HepG2 (cell line): ENCODE data around the gene RAPGEF6. TPM values are rescaled to one million over a fixed set of nuclear protein-coding genes. Genes with fewer than 3 reads are reported as not detected.

Experiments
- ATAC-seq: fragments of 200-7000 bp; cut with Tn5 transposase; 3 replicates; pipeline ENCODE4 v1.9.1; 2020; ENCODE audit warnings: mild to moderate bottlenecking, moderate library complexity
- BruUV-seq: library from RNA; stranded (reverse); fragments of 400-500 nt; replicated peaks from 2 replicates; lab custom pipeline; 2021; lab: Mats Ljungman, UMichigan
- CTCF ChIA-PET: fragments of 300-600 bp; formaldehyde crosslinking; extraction: SDS; loops from one replicate; lab custom pipeline; 2021; ENCODE audit warnings: low total read pairs, inconsistent platforms, low intra/inter-chr PET ratio; lab: Yijun Ruan, JAX
- POLR2A ChIA-PET: fragments of 350-600 bp; sonication (Branson Sonifier 250); formaldehyde crosslinking; loops from one replicate; lab custom pipeline; 2020; ENCODE audit warnings: antibody characterized with exemption, inconsistent platforms; lab: Yijun Ruan, JAX
- DNase-seq: peaks from one replicate; pipeline ENCODE4 v3.0.0-alpha.2; 2015; ENCODE audit warnings: low spot score
- FAIRE-seq: peaks from 3 replicates; lab custom pipeline; 2011; peaks lifted over from hg19 to GRCh38; lab: Jason Lieb, UNC
- H2AFZ ChIP-seq: one replicate; pipeline ENCODE4 v1.6.1; 2011; ENCODE audit warnings: low read length, inconsistent platforms
- H3K27ac ChIP-seq: fragments of 300-600 bp; 3 replicates; pipeline ENCODE4 v1.8.0; 2011; ENCODE audit warnings: mixed run types, mild to moderate bottlenecking, mixed read lengths, low read length, inconsistent platforms; ENCODE audit not compliant: insufficient read depth; ENCODE audit errors: extremely low read length
- H3K27me3 ChIP-seq, 2 experiments: fragments of 200-600 bp in 1 of 2; 2 replicates in 1 of 2; 3 replicates in 1 of 2; pipeline versions ENCODE4 v1.6.0 to v1.8.0; 2011; ENCODE audit warnings: low read length in 2 of 2, mild to moderate bottlenecking in 2 of 2, moderate library complexity in 2 of 2, inconsistent platforms in 1 of 2; ENCODE audit not compliant: insufficient read depth in 2 of 2, control insufficient read depth in 1 of 2
- H3K36me3 ChIP-seq, 2 experiments: fragments of 200-600 bp in 1 of 2; replicated peaks in 1 of 2; 2 replicates in 1 of 2; 3 replicates in 1 of 2; pipeline versions ENCODE4 v1.5.1 to v1.8.0; 2011; ENCODE audit warnings: low read length in 2 of 2, inconsistent platforms in 1 of 2; ENCODE audit not compliant: insufficient read depth in 2 of 2, control insufficient read depth in 1 of 2
- H3K4me1 ChIP-seq: 2 replicates; pipeline ENCODE4 v1.5.1; 2012; ENCODE audit warnings: low read length, inconsistent platforms; ENCODE audit not compliant: insufficient read depth
- H3K4me2 ChIP-seq: 2 replicates; pipeline ENCODE4 v1.6.0; 2011; ENCODE audit warnings: low read depth, low read length, inconsistent platforms
- H3K4me3 ChIP-seq, 3 experiments: fragments of 200-600 bp in 1 of 3; sonication (generic), shearing (Covaris generic) in 1 of 3; replicated peaks in 1 of 3; 2 replicates each; pipeline ENCODE4 v1.5.1; 2011 to 2016; ENCODE audit warnings: low read length in 3 of 3, inconsistent platforms in 2 of 3, low read depth in 2 of 3, mild to moderate bottlenecking in 2 of 3, control low read depth in 1 of 3, mixed read lengths in 1 of 3; ENCODE audit not compliant: insufficient read depth in 1 of 3
- H3K79me2 ChIP-seq: one replicate; pipeline ENCODE4 v1.6.1; 2011; ENCODE audit warnings: low read length, inconsistent platforms; ENCODE audit not compliant: insufficient read depth
- H3K9ac ChIP-seq: 2 replicates; pipeline ENCODE4 v1.6.0; 2011; ENCODE audit warnings: mild to moderate bottlenecking, low read depth, low read length, inconsistent platforms; ENCODE audit not compliant: insufficient read depth
- H3K9me3 ChIP-seq: 2 replicates; pipeline ENCODE4 v1.5.1; 2012; ENCODE audit warnings: mild to moderate bottlenecking, low read length
- H4K20me1 ChIP-seq: 2 replicates; pipeline ENCODE4 v1.6.0; 2011; ENCODE audit warnings: inconsistent platforms, mild to moderate bottlenecking, low read length, moderate library complexity; ENCODE audit not compliant: insufficient read depth
- CEBPZ ChIP-seq: IDR thresholded peaks from 2 replicates; pipeline ENCODE4 v1.6.1; 2012; ENCODE audit warnings: low read length, improper control_type of control experiment
- DRAP1 ChIP-seq: IDR thresholded peaks from 2 replicates; pipeline ENCODE4 v1.6.1; 2016; ENCODE audit warnings: missing genetic modification reagents, missing compliant biosample characterization
- FOSL1 ChIP-seq: sonication (generic); formaldehyde crosslinking; IDR thresholded peaks from 2 replicates; pipeline ENCODE4 v1.9.0; 2021; ENCODE audit warnings: missing genetic modification reagents, borderline replicate concordance
- HNF4A ChIP-seq: sonication (generic); formaldehyde crosslinking; IDR thresholded peaks from 2 replicates; pipeline ENCODE4 v1.4.0; 2020; ENCODE audit warnings: missing genetic modification reagents
- KDM1A ChIP-seq: IDR thresholded peaks from 2 replicates; pipeline ENCODE4 v1.6.1; 2016; ENCODE audit warnings: missing compliant biosample characterization
- PLRG1 ChIP-seq: fragments of 450-650 bp; conservative IDR thresholded peaks from 2 replicates; pipeline ENCODE4 v1.6.1; 2016
- RBM22 ChIP-seq: fragments of 200-400 bp; formaldehyde crosslinking; optimal IDR thresholded peaks from 2 replicates; pipeline ENCODE3; 2017; ENCODE audit warnings: mild to moderate bottlenecking, low read length, moderate library complexity
- RFXANK ChIP-seq: IDR thresholded peaks from 2 replicates; pipeline ENCODE4 v1.6.1; 2016
- RORA ChIP-seq: sonication (generic); formaldehyde crosslinking; IDR thresholded peaks from 2 replicates; pipeline ENCODE4 v1.5.0; 2020; ENCODE audit warnings: mild to moderate bottlenecking, missing genetic modification reagents, moderate library complexity
- SALL1 ChIP-seq: sonication (generic); formaldehyde crosslinking; IDR thresholded peaks from 2 replicates; pipeline ENCODE4 v1.8.0; 2022; ENCODE audit warnings: mild to moderate bottlenecking, missing genetic modification reagents
- SNRNP70 ChIP-seq: fragments of 200-400 bp; formaldehyde crosslinking; IDR thresholded peaks from 2 replicates; pipeline ENCODE4 v1.6.1; 2017; ENCODE audit warnings: mild to moderate bottlenecking, low read depth, low read length, moderate library complexity
- ZNF20 ChIP-seq: sonication (generic); formaldehyde crosslinking; IDR thresholded peaks from 2 replicates; pipeline ENCODE4 v1.4.0; 2020; ENCODE audit warnings: mild to moderate bottlenecking, moderate library complexity, missing genetic modification reagents
- ZNF407 ChIP-seq: sonication (generic); formaldehyde crosslinking; IDR thresholded peaks from one replicate; pipeline ENCODE4 v1.5.1; 2020; ENCODE audit warnings: mild to moderate bottlenecking, missing genetic modification reagents; ENCODE audit errors: not compliant biosample characterization
- ZNF713 ChIP-seq: sonication (generic); formaldehyde crosslinking; IDR thresholded peaks from 2 replicates; pipeline ENCODE4 v1.4.0; 2020; ENCODE audit warnings: mild to moderate bottlenecking, missing genetic modification reagents
- ZNF850 ChIP-seq: sonication (generic); formaldehyde crosslinking; conservative IDR thresholded peaks from 2 replicates; pipeline ENCODE4 v1.9.0; 2021; ENCODE audit warnings: mild to moderate bottlenecking, missing genetic modification reagents
- WGBS: methylation state at CpG from one replicate; pipeline ENCODE4 v1.1.6; 2017; ENCODE audit warnings: low lambda C conversion rate; 5-methylcytosine and 5-hydroxymethylcytosine counted together
- in situ Hi-C: cut with HindIII; loops from 2 replicates; pipeline ENCODE4 v1.10.0; 2017; ENCODE audit warnings: low pct_unique_long_range_greater_than_20kb; ENCODE audit not compliant: extremely low pct_ligation_motif_present
- intact Hi-C: fragments of 100-400 bp; cut with micrococcal nuclease; formaldehyde crosslinking; loops from one replicate; pipeline ENCODE4 v1.10.0; 2022; ENCODE audit not compliant: unreplicated experiment
- polyA plus RNA-seq, 8 experiments: library from polyadenylated mRNA; depleted of rRNA in 3 of 8; stranded (reverse) in 7 of 8; unstranded in 1 of 8; fragments of >200 nt; fragmentation: Illumina TruSeq in 4 of 8; extraction: Trizol in 4 of 8; gene quantifications; 2 replicates each; pipeline versions ENCODE4 v1.2.1 to v1.2.3, GENCODE V29; 2011 to 2016; ENCODE audit warnings: low read depth in 4 of 8, missing spikeins in 1 of 8, mixed read lengths in 1 of 8; ENCODE audit not compliant: insufficient read depth in 1 of 8
- total RNA-seq, 5 experiments: library from RNA; depleted of rRNA; stranded (reverse); fragments of >200 nt; fragmentation: Illumina TruSeq; extraction: Trizol; gene quantifications; 2 replicates each; pipeline ENCODE4 v1.2.3, GENCODE V29; 2016; ENCODE audit warnings: low read depth in 1 of 5

Gene RAPGEF6
- total and polyA plus RNA-seq, 2 of the 13 experiments (the other 11 are each of a cell fraction or from before 2014, with no cell fraction given), result 7.7 to 24.6 TPM

- intact Hi-C loops (no loop called here), in situ Hi-C loops (loop anchor here (25.0 kb wide), 1 partner anchor 503 kb away; no protein-coding TSS in a partner anchor)
- Histone ChIP-seq H3K79me2 (no peaks in the 10 kb centered on the region), H3K27ac (no peak overlapping the region), H3K9ac (no peak overlapping the region), H4K20me1 (no peaks in the 10 kb centered on the region), H3K27me3 (no peaks in the 10 kb centered on the region), H3K4me2 (no peak overlapping the region), H2AFZ (no peak overlapping the region), H3K4me1 (peaks cover 40% of the 10 kb centered on the region), H3K36me3 (peaks cover 10 to 38% of the 10 kb centered on the region in 2 experiments; a peak in 4 of 5 replicates), H3K9me3 (no peaks in the 10 kb centered on the region), H3K4me3 (no peak overlapping the region)
- FAIRE-seq (no peak), ATAC-seq (no peak), DNase-seq (no peak)
- CTCF ChIA-PET, result no interaction called here
- WGBS, result 96% methylated on average over 1 of the region's 1 CpG
- POLR2A ChIA-PET, result no interaction called here
- BruUV-seq, result no TSS peak
- no peak for TF ChIP-seq RFXANK (CRISPR knock-in tag)
- TF ChIP-seq ZNF20 (CRISPR knock-in tag), result no peak
- no peak for TF ChIP-seq PLRG1
- TF ChIP-seq RBM22, result no peak
- TF ChIP-seq DRAP1 (CRISPR knock-in tag), result no peak
- no peak for TF ChIP-seq ZNF713 (CRISPR knock-in tag)
- TF ChIP-seq ZNF407 (CRISPR knock-in tag), result no peak
- no peak for TF ChIP-seq RORA (CRISPR knock-in tag)
- no peak for TF ChIP-seq HNF4A (CRISPR knock-in tag)
- no peak for TF ChIP-seq SALL1
- no peak for TF ChIP-seq CEBPZ
- no peak for TF ChIP-seq FOSL1 (CRISPR knock-in tag)
- no peak for TF ChIP-seq SNRNP70
- TF ChIP-seq ZNF850 (CRISPR knock-in tag), result no peak
- no peak for TF ChIP-seq KDM1A (CRISPR knock-in tag)
Observed at GRCh38 chr5:131389869-131390265, 245.2 kb downstream of the RAPGEF6 start.
